Neuronal stem cell (in vitro differentiated cells): Measurements from ENCODE around the gene GPSM1.

Experiments
- DNase-seq: peaks from one replicate; pipeline ENCODE4 v3.0.0-alpha.2; 2013; ENCODE audit warnings: low spot score
- H2AFZ ChIP-seq: one replicate; pipeline ENCODE4 v1.6.1; 2013; ENCODE audit warnings: mild to moderate bottlenecking, low read length, inconsistent platforms
- H2AK5ac ChIP-seq: 2 replicates; pipeline ENCODE4 v1.6.1; 2013; ENCODE audit warnings: low read depth, mild to moderate bottlenecking, inconsistent platforms, low read length, moderate library complexity, mixed read lengths
- H2BK120ac ChIP-seq: 2 replicates; pipeline ENCODE4 v1.6.1; 2013; ENCODE audit warnings: low read depth, mild to moderate bottlenecking, inconsistent platforms, low read length, moderate library complexity, mixed read lengths
- H2BK12ac ChIP-seq: one replicate; pipeline ENCODE4 v1.6.1; 2013; ENCODE audit warnings: low read length, inconsistent platforms
- H2BK15ac ChIP-seq: 2 replicates; pipeline ENCODE4 v1.6.1; 2013; ENCODE audit warnings: mild to moderate bottlenecking, low read length, inconsistent platforms, mixed read lengths
- H2BK5ac ChIP-seq: one replicate; pipeline ENCODE4 v1.6.1; 2013; ENCODE audit warnings: inconsistent platforms, mild to moderate bottlenecking, low read length, moderate library complexity
- H3K14ac ChIP-seq: one replicate; pipeline ENCODE4 v1.6.1; 2013; ENCODE audit warnings: low read length, inconsistent platforms
- H3K18ac ChIP-seq: 2 replicates; pipeline ENCODE4 v1.6.1; 2013; ENCODE audit warnings: low read length, inconsistent platforms
- H3K23ac ChIP-seq: 2 replicates; pipeline ENCODE4 v1.6.1; 2013; ENCODE audit warnings: low read depth, mild to moderate bottlenecking, mixed read lengths, low read length, inconsistent platforms; ENCODE audit not compliant: poor library complexity
- H3K27ac ChIP-seq: replicated peaks from 3 replicates; pipeline ENCODE4 v1.5.1; 2013; ENCODE audit warnings: low read length, inconsistent platforms
- H3K27me3 ChIP-seq, 3 experiments: 2 replicates each; pipeline ENCODE4 v1.6.1; 2013; ENCODE audit warnings: low read length in 3 of 3, mild to moderate bottlenecking in 2 of 3, inconsistent platforms in 1 of 3, low read depth in 1 of 3, mixed read lengths in 1 of 3, moderate library complexity in 1 of 3; ENCODE audit not compliant: control insufficient read depth in 3 of 3, insufficient read depth in 3 of 3
- H3K36me3 ChIP-seq, 2 donors: replicated peaks in 1 of 2; 2 replicates each; pipeline ENCODE4 v1.6.1; 2013; ENCODE audit warnings: low read length in 2 of 2; ENCODE audit not compliant: control insufficient read depth in 2 of 2, insufficient read depth in 2 of 2
- H3K4ac ChIP-seq: 2 replicates; pipeline ENCODE4 v1.6.1; 2013; ENCODE audit warnings: inconsistent platforms, mild to moderate bottlenecking, low read length, moderate library complexity
- H3K4me1 ChIP-seq, 2 donors: 1 replicate in 1 of 2; 2 replicates in 1 of 2; pipeline ENCODE4 v1.6.1; 2013; ENCODE audit warnings: low read length in 2 of 2, low read depth in 1 of 2; ENCODE audit not compliant: control insufficient read depth in 2 of 2, insufficient read depth in 1 of 2
- H3K4me2 ChIP-seq: one replicate; pipeline ENCODE4 v1.6.1; 2013; ENCODE audit warnings: mild to moderate bottlenecking, low read length, inconsistent platforms; ENCODE audit not compliant: insufficient read depth, poor library complexity, severe bottlenecking
- H3K4me3 ChIP-seq, 2 donors: 2 replicates each; pipeline ENCODE4 v1.5.1; 2013; ENCODE audit warnings: low read length in 2 of 2, mild to moderate bottlenecking in 2 of 2, inconsistent platforms in 1 of 2, moderate library complexity in 1 of 2
- H3K79me1 ChIP-seq: one replicate; pipeline ENCODE4 v1.6.1; 2013; ENCODE audit warnings: low read depth, mild to moderate bottlenecking, inconsistent platforms, low read length, moderate library complexity
- H3K9ac ChIP-seq: one replicate; pipeline ENCODE4 v1.6.1; 2013; ENCODE audit warnings: mild to moderate bottlenecking, low read depth, low read length, inconsistent platforms; ENCODE audit not compliant: poor library complexity
- H3K9me3 ChIP-seq, 2 donors: replicated peaks in 1 of 2; 2 replicates each; pipeline versions ENCODE3 to v1.6.1; 2013; ENCODE audit warnings: low read length in 2 of 2, mild to moderate bottlenecking in 2 of 2, inconsistent platforms in 1 of 2, low read depth in 1 of 2, mixed read lengths in 1 of 2, moderate library complexity in 1 of 2; ENCODE audit not compliant: control insufficient read depth in 2 of 2, insufficient read depth in 1 of 2
- H4K8ac ChIP-seq: one replicate; pipeline ENCODE4 v1.6.1; 2013; ENCODE audit warnings: low read depth, mild to moderate bottlenecking, inconsistent platforms, low read length, moderate library complexity
- H4K91ac ChIP-seq: one replicate; pipeline ENCODE4 v1.6.1; 2013; ENCODE audit warnings: low read length, low read depth, mild to moderate bottlenecking, inconsistent platforms; ENCODE audit not compliant: poor library complexity
- WGBS, 2 donors: extraction: QIAGEN DNeasy Blood & Tissue Kit; methylation state at CpG; one replicate each; pipeline ENCODE4 v1.1.7; 2013; ENCODE audit warnings: missing lambda C conversion rate in 2 of 2, mixed read lengths in 1 of 2; ENCODE audit not compliant: insufficient read length in 2 of 2, insufficient replicate concordance in 1 of 2; ENCODE audit errors: extremely low coverage in 2 of 2; 5-methylcytosine and 5-hydroxymethylcytosine counted together

The GPSM1 gene

GRCh38 chr9:136304981-136305380 lies 22.4 kb upstream of the GPSM1 start:
- peaks cover 0 to 14% of the 10 kb centered on the region in 2 donors for H3K9me3 ChIP-seq
- no peak overlapping the region for H4K8ac ChIP-seq
- H3K14ac ChIP-seq, result peak overlapping the region; percentile 51
- peak overlapping the region; percentile 17 for H2BK5ac ChIP-seq
- H3K27me3 ChIP-seq, result peaks cover 0 to 14% (median 6%) of the 10 kb centered on the region in 3 experiments
- peak overlapping the region; percentile 60 for H3K18ac ChIP-seq
- H3K9ac ChIP-seq, result no peak overlapping the region
- no peak overlapping the region for H2BK12ac ChIP-seq
- no peak overlapping the region for H3K4me2 ChIP-seq
- H3K79me1 ChIP-seq, result no peaks in the 10 kb centered on the region
- peak overlapping the region; percentile 52 for H2BK15ac ChIP-seq
- H4K91ac ChIP-seq, result no peak overlapping the region
- no peak overlapping the region for H3K27ac ChIP-seq
- no peak overlapping the region for H2BK120ac ChIP-seq
- H3K4ac ChIP-seq, result no peak overlapping the region
- H2AFZ ChIP-seq, result no peak overlapping the region
- H3K4me1 ChIP-seq, result peaks cover 5 to 8% of the 10 kb centered on the region in 2 donors
- peaks cover 0 to 4% of the 10 kb centered on the region in 2 donors for H3K36me3 ChIP-seq
- H2AK5ac ChIP-seq, result peak overlapping the region; percentile 83
- no peak overlapping the region for H3K23ac ChIP-seq
- H3K4me3 ChIP-seq, result no peak overlapping the region
- no CpG with 5 or more reads among the region's 13 CpGs for WGBS, 2 donors
- no peak for DNase-seq

- Histone ChIP-seq H2BK12ac (peak overlapping the region; percentile 92), H3K4me1 (peaks cover 5 to 8% of the 10 kb centered on the region in 2 donors), H3K79me1 (no peaks in the 10 kb centered on the region), H3K9ac (peak overlapping the region; percentile 56), H3K14ac (peak overlapping the region; percentile 4), H3K4me2 (no peak overlapping the region), H2BK5ac (peak overlapping the region; percentile 88), H4K91ac (peak overlapping the region; percentile 64), H2BK15ac (peak overlapping the region; percentile 90), H3K4ac (no peak overlapping the region), H2AK5ac (peak overlapping the region; percentile 83), H3K23ac (peak overlapping the region; percentile 37), H3K36me3 (peaks cover 0 to 4% of the 10 kb centered on the region in 2 donors), H2AFZ (no peak overlapping the region), H3K4me3 (no peak overlapping the region), H3K18ac (peak overlapping the region; percentile 44), H3K27me3 (peaks cover 0 to 14% (median 6%) of the 10 kb centered on the region in 3 experiments), H3K9me3 (peaks cover 0 to 14% of the 10 kb centered on the region in 2 donors), H2BK120ac (no peak overlapping the region), H3K27ac (no peak overlapping the region), H4K8ac (peak overlapping the region; percentile 9)
- WGBS, 2 donors, result no CpG with 5 or more reads among the region's 18 CpGs
- no peak for DNase-seq
Measured at GRCh38 chr9:136305804-136306203, 21.5 kb upstream of the GPSM1 start.

GRCh38 chr9:136306211-136307208 lies 20.8 kb upstream of the GPSM1 start:
- Histone ChIP-seq H3K9me3 (peaks cover 0 to 14% of the 10 kb centered on the region in 2 donors), H4K91ac (peak overlapping the region; percentile 64), H3K36me3 (peaks cover 0 to 4% of the 10 kb centered on the region in 2 donors), H3K9ac (peak overlapping the region; percentile 56), H2BK5ac (peak overlapping the region; percentile 88), H2AK5ac (peak overlapping the region; percentile 83), H2BK12ac (peak overlapping the region; percentile 92), H3K4me3 (no peak overlapping the region), H2BK15ac (peak overlapping the region; percentile 90), H3K4me2 (no peak overlapping the region), H3K14ac (peak overlapping the region; percentile 65), H3K79me1 (no peaks in the 10 kb centered on the region), H3K4ac (peak overlapping the region; percentile 69), H3K18ac (peak overlapping the region; percentile 71), H3K4me1 (peaks cover 5 to 8% of the 10 kb centered on the region in 2 donors), H3K27me3 (peaks cover 0 to 14% (median 6%) of the 10 kb centered on the region in 3 experiments), H3K27ac (no peak overlapping the region), H4K8ac (peak overlapping the region; percentile 31), H3K23ac (peak overlapping the region; percentile 37), H2BK120ac (no peak overlapping the region), H2AFZ (peak overlapping the region; percentile 20)
- DNase-seq, result no peak
- no CpG with 5 or more reads among the region's 34 CpGs for WGBS, 2 donors
